ENCODE measurements around the gene POU3F3.

- no peak for TF ChIP-seq CTCF (IDR thresholded peaks at IDR 0.05)
- TF ChIP-seq POLR2A (IDR thresholded peaks at IDR 0.05), result no peak
These were observed 2.4 kb downstream of the POU3F3 start for GRCh38 chr2:104856086-104856972.
